ENCODE data around the gene ETS2.
A peak's percentile ranks its signal among the peaks of the same experiment; 100 is the strongest.

Gene ETS2

DNA sequence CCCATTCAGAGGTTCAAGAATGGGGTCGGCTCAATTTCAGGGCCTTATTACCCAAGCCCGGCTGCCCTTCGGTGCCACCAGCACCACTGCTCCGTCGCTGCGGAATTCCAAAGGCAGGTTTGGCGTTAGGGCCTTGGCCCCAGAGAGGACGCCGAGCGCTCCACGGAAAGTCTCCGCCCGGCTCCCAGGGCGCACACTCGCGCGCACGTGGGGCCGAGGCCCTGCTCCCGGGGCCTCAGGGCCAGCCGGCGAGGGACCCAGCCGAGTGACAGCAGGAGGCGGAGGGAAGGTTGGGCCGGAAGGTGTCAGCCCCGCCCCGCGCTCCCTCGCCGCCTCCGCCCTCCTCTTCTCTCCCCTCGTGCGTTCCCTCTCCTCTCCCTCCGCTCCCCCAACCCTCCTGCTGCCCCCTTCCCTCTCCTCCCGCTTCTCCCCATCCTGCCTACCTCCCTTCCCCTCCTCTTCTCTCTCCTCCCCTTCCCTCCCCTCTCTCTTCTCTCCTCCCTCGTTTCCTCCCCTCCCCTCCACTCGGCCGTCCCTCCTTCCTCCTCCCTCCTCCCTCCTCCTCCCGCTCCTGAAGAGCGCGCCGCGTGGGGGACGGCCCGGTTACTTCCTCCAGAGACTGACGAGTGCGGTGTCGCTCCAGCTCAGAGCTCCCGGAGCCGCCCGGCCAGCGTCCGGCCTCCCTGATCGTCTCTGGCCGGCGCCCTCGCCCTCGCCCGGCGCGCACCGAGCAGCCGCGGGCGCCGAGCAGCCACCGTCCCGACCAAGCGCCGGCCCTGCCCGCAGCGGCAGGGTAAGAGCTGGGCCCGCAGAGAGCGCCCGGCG lies at the start of gene ETS2:
Gene ETS2 (plus strand): TSS at position 602 of the 825 bp plus-strand sequence. CDS start 4,106 bp downstream, outside the sequence.
- DNase-seq, result peak; percentile 60

DNA sequence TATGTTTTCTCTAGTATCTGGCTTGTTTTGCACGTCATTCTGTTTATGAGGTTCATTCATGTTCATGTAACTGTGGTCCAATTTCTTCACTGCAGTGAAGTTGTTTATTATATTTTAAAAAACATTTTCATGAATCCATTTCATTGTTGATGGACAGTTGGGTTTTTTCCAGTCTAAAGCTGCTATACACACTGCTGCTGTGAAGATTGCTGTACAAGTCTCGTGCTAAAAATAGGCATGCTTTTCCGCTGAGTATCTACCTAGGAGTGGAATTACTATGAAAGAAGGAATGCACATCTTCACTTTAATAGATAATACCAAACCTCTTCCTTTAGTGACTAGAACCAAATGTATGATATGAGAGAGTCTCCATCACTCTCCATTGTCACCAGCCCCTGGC lies 49.0 kb upstream of the ETS2 start:
- no peak for DNase-seq

DNA sequence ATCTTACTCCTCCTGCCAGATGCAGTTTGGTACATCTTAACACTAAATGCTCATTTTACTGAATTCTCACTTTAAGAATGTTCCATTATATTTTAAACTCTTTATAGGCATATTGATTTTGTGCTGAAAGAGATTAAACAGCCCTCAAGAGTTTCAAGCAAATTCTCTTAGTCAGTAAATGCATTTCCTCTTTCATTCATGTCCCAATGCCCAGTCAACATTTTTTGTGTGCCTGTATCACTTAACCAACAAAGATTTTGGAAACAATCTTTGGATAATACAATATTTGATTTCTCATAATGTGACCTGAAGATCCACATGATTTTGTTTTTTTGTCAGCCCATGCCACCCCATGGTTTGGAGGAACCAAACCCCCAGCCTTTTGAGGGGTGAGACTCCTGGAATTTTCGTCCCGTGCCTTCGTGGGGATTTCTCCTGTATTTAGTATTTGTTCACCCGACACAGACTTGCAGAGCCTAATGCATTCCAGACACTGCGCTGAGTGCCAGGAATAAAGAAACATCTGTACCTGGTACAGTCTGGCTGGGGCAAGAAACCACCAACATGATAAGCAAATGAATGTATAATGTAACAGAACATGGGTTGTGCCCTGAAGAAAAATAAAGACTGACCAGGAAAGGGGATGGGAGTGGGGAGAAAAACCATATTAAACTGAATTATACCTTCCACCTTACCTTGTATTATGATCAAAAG lies 47.1 kb upstream of the ETS2 start:
- DNase-seq, result no peak

DNA sequence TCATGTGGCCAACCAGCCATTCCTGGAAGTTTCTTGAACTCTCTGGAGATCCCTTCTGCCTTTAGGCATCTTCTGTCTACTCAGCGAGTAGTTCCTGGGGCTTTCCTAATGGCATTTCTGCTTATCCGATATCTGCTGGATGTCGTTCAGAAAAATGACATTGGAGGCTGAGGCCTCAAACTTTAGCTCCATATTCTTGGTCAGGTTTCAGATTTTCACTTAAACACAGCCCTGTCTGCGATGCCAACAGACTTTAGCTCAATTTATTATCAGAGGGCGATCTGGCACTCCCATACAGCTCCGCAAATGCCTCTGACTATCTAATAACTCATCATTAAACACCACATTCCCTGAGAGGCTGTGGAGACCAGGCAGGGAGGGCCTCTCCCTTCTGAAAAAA lies 46.3 kb upstream of the ETS2 start:
- DNase-seq, result no peak

DNA sequence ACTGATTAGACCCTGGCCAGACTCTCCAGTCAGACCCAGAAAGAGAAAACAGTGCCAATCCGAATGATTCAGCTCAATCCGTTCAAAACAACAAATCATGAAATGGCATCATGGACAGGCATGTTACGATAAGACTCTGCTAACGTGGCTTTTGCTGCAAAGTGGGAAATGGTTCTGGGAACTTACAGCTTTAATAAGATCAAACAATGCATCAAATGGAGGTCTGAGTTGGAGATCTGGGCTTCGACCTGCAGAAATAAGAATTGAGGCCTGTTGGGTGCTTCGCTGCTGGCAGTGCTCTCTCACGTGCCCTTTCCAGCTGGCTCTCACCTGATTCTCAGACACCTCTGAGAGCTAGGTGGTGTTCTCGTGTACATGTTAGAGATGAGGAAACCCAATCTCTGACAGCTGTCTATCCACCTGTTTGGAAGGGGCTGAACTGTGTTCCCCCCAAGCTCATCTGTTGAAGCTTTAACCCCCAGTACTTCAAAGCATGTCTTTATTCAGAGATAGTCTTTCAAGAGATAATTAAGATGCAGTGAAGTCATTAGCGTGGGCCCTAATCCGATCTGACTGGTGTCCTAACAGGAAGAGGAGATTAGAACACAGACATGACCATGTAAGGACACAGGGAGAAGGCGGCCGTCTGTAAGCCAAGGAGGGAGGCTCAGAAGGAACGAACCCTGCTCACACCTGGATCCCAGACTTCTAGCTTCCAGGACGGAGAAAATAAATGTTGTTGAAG lies 45.5 kb upstream of the ETS2 start:
- no peak for DNase-seq

DNA sequence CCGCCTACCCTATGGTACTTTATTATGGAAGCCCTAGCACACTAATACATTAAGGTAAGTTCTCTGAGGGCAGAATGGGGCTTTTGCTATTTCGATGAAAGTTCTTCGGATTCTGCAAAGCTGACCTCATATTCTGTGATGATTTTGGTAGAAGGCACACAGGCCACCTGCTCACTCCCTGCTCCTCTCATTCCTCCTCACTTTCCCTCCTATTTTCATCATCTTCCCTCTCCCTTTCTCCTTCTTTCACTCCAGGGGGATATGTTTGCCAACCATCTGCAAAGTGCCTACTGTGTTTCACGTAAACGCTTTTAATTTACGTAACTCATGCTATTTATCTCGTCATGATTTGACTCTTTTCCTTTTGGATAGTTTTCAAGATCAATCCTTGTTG lies 45.0 kb upstream of the ETS2 start:
- DNase-seq, result no peak

DNA sequence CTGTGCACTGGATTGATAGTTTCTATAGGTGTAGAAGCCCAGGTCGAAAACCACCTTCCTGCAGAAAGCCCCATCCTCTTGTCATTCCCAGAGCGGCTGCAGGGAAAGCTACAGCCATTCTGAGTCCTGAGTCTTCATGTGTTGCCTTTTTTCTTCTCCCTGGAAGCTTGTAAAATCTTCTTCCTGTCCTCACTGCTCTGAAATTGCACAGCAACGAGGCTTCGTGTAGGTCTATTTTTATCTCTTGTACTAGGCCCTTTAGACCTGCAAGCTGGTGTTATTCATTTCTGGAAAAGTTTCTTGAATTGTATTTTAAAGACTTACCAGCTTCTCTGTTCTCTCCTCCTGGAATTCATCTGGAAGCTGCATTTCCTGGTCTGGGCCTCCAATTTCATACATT lies 44.2 kb upstream of the ETS2 start:
- no peak for DNase-seq

DNA sequence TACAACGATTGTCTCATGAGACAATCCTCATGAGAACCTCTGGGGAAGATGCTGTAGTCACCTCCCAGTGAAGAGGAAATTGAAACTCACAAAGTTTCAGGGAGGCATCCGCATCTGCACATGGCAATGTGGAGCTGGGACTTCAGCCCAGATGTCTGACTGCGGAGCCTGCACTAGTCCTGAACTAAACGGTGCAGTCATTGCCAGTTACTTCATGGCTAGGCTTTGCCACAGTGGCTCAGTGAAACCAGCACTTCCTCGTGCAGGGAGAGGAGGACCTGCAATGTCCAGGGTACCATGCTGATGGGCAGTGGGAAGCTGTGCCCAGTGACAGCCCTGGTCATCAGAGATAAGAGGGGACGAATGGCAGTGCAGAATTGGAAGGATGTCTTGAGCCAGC lies 40.7 kb upstream of the ETS2 start:
- DNase-seq, result no peak

DNA sequence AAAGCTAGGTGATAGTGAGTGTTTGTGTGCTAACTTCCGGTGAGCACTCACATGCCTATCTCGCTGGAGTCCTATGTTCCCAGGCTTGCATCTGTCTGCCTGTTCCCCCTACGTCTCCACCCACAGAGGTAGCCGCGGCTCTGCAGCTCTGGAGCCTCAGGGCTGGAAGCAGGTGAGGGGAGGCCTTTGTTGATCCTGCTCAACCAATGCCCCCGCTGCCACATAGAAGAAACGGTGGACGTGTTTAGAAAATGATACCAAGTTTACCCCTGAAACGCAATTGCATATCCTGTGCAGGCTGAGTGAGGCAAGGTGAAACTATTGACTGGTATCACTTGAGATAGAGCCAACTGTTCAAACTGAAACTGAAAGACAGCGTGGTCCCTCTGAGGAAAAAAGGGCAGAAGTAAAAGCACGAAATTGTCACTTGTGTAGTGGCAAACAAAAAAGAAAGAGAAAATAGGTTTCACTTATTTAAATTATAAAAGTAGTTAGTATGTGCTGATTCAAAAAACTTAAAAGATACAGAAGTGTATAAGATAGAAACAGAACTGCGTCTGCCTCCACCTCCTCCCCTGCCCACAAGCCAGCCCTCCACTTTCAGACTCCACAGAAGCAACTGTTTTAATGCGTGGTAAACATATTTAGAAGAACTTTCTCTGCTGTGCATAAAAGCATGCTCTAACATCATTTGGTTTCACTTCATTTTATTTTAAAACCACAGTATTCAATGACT lies 38.6 kb upstream of the ETS2 start:
- peak; percentile 24 for DNase-seq

DNA sequence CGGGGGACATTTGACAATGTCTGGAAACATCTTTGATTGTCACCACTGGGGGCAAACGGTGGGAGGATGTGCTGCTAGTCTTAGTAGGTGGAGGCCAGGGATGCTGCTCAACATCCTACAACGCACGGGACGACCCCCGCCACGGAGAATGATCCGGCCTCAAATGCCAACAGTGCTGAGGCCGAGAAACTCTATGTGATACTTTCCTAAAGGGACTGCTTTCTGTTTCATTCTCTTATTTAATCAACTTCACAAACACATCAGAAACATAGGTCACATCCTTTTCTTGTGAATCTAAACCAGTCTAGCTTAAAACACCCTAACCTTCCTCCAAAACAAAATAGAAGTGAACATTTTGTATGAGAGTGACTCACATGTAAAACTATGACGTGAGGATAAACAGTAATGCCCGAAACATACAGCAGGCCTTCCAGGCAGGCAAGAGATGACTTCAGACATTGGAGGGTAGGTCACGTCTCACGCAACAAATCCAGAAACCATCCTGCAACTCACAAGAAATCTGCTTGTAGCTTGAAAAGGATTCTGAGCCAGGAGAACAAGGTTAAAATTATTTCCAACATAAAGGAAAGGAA lies 37.2 kb upstream of the ETS2 start:
- peak; percentile 30 for DNase-seq

DNA sequence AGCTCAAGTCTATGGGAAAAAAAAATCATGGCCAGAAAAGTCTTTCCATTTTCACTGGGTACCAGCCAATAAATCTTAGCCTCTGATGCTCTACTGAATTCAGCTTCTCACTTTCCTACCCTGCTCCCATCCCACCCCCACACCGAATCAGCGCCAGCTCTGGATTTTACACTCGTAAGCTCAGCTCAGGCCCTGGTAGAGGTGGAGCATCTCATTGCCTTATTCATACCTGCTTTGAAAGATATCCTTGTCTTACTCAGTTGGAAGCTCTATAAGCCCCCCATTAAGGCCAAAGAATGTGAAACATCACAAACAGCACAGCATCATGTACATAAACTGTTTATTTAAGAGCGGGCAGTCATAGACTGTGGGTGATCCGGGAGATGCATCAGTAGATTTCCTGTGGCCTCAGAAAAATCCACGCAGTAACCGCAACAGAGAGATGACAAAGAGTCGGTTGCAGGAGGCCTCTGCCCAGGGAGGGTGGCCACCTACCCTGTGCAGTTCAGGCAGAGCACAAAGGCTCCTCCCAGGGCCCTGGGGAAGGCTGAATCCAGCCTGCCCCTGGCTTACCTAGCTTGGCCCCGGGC lies 36.4 kb upstream of the ETS2 start:
- DNase-seq, result no peak

DNA sequence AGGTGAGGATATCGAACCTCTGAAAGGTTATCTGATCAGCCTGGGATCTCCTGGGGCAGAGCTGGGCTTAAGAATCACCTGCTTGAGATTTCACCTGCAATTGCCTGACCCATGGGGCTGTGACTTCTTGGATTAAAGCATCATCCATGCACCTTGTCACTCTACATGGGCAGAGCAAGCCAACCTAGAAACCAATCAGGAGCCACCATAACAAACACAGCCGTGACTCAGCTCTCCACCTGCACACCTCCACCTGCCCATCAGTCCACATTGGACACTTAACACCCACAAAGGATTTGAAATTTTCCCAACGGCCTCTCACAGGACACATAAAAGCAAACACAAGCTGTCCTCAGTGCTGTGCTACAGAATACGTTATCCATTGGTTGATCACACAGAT lies 35.1 kb upstream of the ETS2 start:
- DNase-seq, result no peak

DNA sequence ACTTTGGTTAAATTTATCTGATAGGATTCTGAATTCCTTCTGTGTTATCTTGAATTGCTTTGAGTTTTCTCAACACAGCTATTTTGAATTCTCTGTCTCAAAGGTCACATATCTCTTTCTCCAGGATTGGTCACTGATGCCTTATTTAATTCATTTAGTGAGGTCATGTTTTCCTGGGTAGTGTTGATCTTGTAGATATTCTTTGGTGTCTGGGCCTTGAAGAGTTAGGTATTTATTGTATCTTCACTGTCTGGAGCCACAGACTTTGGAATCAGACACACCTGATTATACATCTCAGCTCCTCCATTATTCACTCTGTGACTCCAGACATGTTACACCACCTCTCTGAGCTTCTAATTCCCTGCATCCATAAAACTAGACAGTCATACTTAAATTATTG lies 34.2 kb upstream of the ETS2 start:
- no peak for DNase-seq

DNA sequence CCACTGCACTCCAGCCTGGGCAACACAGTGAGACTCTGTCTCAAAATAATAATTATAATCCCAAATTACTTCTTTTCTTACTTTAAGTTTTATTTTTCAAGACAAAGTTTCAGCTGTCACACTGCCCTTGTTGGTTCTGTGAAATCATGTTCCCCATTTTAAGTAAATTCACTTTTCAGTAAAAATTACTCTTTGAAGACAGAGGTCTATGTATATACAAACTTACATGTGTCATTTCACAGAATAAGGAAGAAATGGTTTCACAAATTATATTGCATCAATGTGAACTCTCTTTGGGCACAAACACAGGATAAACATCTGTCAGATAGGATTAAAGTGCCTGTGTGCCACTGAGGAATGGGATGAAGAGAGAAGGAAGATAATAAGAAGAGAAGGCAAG lies 33.1 kb upstream of the ETS2 start:
- no peak for DNase-seq

DNA sequence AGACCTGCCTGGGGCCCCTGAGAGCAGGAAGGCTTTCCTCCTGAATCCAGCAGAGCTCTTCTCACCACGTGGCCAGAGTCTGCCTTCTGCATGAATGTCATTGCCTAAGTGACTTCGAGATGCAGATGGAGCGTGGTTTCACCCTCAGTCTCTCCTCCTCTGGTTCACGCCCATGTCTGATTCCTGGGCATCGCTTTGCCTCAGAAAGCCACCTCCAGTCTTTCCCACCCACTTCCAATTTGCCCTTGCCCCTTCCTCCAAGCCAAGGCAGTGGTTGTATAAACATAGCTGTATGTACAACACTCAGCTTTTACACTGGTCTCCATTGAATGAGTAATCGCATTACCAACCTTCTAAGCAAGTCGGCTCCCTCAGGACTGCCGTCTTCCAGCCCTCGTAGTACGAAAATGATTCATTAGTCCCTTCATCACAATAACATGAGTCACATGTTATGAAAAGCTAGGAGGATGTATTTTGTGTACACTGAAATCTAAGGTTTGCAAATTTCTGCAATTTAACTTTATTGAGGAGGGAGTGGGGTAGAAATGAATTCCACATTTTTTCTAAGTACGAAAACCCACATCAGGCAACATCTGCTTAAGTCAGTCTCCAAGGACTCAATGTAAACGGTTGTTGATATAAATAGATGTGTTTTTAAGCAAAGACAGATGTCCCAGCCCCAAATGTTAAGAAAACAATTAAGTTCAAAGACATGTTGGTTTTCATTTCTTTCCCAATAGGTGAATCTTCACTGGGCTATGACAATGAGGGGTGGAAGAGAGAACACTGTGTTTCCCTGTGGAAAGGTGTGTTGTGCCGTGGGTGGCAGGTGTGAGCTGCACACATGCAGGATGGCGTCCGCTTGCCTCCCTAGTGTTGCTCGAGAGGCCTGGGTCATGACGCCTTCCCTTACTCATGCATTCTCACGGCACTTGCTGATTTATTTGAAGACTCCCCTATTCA lies 32.3 kb upstream of the ETS2 start:
- no peak for DNase-seq

DNA sequence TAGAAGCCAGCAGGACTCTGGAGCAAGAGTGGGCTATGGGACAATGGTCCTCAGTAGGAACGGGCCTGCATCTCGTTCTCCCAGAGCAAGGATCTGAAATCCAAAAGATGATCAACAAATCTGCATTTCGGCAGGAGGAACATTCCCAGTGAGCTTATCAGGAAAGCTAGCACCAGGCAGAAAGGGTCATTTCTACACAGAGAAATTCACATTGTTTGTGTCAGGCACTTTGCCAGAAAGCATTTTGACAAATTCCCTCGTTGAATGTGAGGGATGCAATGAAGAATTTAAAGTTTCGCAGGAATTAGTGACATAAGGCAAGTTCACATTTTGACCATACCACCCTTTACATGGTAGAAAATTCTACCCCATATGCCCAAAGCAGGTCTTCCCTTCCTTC lies 31.6 kb upstream of the ETS2 start:
- no peak for DNase-seq

DNA sequence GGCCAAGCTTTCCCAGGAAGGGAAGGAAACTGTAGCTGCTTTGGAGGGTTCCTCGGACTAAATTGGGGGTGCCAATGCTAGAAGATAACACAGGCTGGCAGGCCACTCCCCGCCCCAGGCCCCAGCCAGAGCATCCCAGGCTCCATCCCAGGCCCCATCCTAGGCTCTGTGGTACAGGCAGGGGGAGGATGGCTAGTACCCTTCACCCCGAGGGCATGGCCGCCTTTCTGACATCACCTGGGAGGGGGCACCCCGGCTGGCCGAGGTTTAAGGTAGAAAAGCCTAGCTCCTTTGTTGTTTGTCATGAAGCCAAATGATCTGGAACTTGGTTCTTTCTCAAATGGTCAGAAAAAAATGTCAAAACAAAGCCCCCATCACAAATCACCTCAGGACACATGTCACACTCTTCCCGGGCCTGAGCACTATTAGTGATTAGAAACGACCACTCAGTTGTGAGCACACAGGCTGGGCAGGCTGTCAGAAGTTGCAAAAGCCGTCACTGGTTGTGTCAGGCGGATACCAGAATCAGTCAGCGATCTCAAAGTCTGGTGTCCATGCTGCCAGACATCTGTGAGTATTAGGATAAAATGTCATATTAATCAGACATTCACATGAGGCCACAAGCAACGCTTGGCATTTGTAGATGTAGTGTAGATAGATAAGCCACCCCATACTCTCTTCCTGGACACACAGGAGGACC lies 31.0 kb upstream of the ETS2 start:
- no peak for DNase-seq

DNA sequence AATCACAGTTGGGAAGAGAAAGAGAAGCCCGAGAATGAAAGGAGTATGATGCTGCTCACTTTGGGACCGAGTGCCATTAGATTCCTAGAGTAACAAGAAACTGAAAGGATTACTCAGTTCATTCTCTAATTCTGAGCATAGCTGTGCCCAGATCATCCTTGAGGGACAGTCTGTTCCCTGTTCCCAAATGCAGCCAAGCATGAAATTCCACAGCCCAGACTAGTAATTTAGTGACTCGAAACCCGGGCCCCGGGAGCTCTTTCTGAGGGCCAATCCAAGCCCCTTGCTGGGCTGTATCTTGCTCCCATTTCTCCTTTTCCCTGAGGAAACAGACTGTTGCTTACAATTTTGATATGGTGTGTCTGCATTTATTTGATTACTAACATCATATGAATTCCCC lies 30.0 kb upstream of the ETS2 start:
- DNase-seq, result no peak

DNA sequence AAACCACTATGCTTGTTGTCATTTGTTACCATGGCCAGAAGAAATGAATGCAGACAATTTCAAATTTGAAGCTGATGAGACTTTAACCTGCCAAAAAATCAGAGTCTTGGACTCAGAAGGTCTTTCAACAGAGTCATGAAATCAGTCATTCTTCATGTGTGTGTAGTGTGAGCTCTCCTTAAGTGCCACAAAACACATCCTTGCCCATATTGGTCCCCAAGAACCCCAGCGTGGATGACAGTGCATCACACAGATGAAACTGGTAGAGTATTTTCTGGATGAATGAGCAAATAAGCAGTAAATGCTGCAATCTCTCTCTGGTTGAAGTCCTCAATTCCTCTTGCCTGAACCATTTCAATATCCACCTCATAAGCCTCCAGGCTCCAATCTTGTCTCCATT lies 28.7 kb upstream of the ETS2 start:
- DNase-seq, result no peak

DNA sequence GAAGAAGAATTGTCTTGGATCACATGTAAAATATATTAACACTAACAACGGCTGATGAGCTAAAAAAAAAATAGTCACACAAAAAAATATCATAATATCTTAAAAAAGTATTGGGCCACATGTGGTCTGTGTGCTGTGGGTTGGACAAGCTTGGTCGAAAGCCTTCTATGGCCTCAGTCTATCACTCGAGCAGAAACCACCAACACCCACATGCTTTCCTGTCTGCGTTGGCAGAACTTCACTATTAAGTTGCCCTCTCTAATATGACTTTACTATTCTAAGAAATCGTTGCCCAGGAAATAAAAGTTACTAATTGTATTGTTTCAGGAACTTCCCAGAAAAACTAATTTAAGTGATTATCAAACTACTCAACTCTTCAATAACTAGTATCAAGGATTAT lies 28.2 kb upstream of the ETS2 start:
- no peak for DNase-seq

Data from activated T-cell treated with anti-CD3 and anti-CD28 coated beads for 4 hours (primary cell).